Neural progenitor cell (in vitro differentiated cells): ENCODE measurements around the gene TBCK.

Experiments
- EZH2 ChIP-seq: fragments of 200-600 bp; sonication (generic); IDR thresholded peaks from 2 replicates; pipeline ENCODE4 v1.6.1; 2017; ENCODE audit warnings: antibody characterized with exemption, mild to moderate bottlenecking, moderate library complexity
- TF ChIP-seq, protein P1 (sequence below): fragments of 200-600 bp; sonication (generic); IDR thresholded peaks from 2 replicates; pipeline ENCODE4 v1.5.1; 2017; ENCODE audit warnings: antibody characterized with exemption, mild to moderate bottlenecking

DNA sequence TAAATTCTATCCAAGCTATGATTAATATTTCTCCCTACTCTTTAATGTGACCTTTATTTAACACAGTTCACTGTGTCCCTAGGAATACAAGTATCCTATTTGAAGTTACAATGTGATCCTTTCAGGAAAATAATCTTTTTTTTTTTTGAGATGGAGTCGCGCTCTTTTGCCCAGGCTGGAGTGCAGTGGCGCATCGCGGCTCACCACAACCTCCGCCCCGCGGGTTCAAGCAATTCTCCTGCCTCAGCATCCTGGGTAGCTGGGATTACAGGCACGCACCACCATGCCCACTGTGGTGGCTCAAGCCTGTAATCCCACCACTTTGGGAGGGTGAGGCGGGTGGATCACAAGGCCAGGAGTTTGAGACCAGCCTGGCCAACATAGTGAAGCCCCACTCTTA lies 21.9 kb downstream of the TBCK start:
- TF ChIP-seq, protein P1, sequence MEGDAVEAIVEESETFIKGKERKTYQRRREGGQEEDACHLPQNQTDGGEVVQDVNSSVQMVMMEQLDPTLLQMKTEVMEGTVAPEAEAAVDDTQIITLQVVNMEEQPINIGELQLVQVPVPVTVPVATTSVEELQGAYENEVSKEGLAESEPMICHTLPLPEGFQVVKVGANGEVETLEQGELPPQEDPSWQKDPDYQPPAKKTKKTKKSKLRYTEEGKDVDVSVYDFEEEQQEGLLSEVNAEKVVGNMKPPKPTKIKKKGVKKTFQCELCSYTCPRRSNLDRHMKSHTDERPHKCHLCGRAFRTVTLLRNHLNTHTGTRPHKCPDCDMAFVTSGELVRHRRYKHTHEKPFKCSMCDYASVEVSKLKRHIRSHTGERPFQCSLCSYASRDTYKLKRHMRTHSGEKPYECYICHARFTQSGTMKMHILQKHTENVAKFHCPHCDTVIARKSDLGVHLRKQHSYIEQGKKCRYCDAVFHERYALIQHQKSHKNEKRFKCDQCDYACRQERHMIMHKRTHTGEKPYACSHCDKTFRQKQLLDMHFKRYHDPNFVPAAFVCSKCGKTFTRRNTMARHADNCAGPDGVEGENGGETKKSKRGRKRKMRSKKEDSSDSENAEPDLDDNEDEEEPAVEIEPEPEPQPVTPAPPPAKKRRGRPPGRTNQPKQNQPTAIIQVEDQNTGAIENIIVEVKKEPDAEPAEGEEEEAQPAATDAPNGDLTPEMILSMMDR, result no peak
- no peak for TF ChIP-seq EZH2
